ENCODE measurements around the gene PMM1.

Gene PMM1

GRCh38 chr22:41538583-41538982 lies 51.1 kb downstream of the PMM1 start:
- DNase-seq (ENCODE audit: low spot score), result no peak

- DNase-seq (ENCODE audit: low spot score), result no peak
These were observed 52.4 kb downstream of the PMM1 start for GRCh38 chr22:41537203-41537602.

GRCh38 chr22:41535244-41535643 lies 54.4 kb downstream of the PMM1 start:
- DNase-seq (ENCODE audit: low spot score), result no peak

GRCh38 chr22:41534219-41534618 lies 55.4 kb downstream of the PMM1 start:
- DNase-seq (ENCODE audit: low spot score), result no peak

GRCh38 chr22:41532908-41533825 lies 56.5 kb downstream of the PMM1 start:
- DNase-seq (ENCODE audit: low spot score), result peak; percentile 60

GRCh38 chr22:41531715-41532477 lies 57.7 kb downstream of the PMM1 start:
- no peak for DNase-seq (ENCODE audit: low spot score)

- no peak for DNase-seq (ENCODE audit: low spot score)
These were observed 58.5 kb downstream of the PMM1 start for GRCh38 chr22:41530890-41531714.

- DNase-seq (ENCODE audit: low spot score), result no peak
These were observed 60.6 kb downstream of the PMM1 start for GRCh38 chr22:41528938-41529561.

GRCh38 chr22:41528132-41528766 lies 61.4 kb downstream of the PMM1 start:
- DNase-seq (ENCODE audit: low spot score), result no peak
